Left colon (tissue), 2 donors: ENCODE data around the gene ANKS1B. TPM values are rescaled to one million over a fixed set of nuclear protein-coding genes. Genes with fewer than 3 reads are reported as not detected.

Experiments
- ATAC-seq: fragments of 200-7000 bp; cut with Tn5 transposase; one replicate; pipeline ENCODE4 v1.9.1; 2020; ENCODE audit warnings: mild to moderate bottlenecking, moderate library complexity
- DNase-seq, 2 donors: peaks; one replicate each; pipeline ENCODE4 v3.0.0-alpha.2; 2020
- intact Hi-C, 2 donors: fragments of 100-400 bp; cut with DNase I in 1 of 2; cut with micrococcal nuclease in 1 of 2; formaldehyde crosslinking; loops; one replicate each; pipeline versions ENCODE4 v1.11.2 to v1.14.0; 2022; cut with DNase I, micrococcal nuclease
- total RNA-seq, 2 donors: library from RNA; stranded (reverse); fragmentation: NEBNext Ultra II Directional; extraction: Animal tissue kit (Norgen Biotek cat#: 25700); gene quantifications; one replicate each; pipeline ENCODE4 v1.2.1, GENCODE V29; 2021
- donor health status: DM: no; HTN: no; CAD: no.
- donor health status: DM: yes; HTN: yes; CAD: no.

The ANKS1B gene
- total RNA-seq, 2 donors from 2014 or later, result 1.1 to 4.1 TPM

DNA sequence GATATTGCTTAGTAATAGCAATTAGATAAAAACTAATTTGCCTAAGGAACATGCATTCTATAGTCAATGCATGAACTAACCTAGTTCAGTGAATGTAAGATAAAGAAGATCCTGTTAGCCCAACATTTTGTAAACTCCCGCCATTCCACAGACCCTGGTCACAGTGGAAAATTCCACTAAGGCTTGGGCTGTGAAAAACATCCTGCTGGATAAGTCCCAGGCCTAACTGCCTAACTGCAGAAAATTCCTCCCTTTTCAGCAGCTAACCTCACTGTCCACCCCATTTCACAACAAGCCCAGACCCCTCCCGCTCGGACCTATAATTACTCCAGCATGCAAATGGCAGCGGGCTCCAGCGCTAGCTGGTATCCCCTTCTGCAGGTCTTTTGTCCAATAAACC is 435.1 kb downstream of the ANKS1B start:
- intact Hi-C loops, result no loop called here
- DNase-seq, result no peak
- ATAC-seq, result no peak

GRCh38 chr12:99549196-99549595 is 435.5 kb downstream of the ANKS1B start:
- ATAC-seq (no peak), DNase-seq (no peak)
- intact Hi-C loops, result no loop called here

- DNase-seq (no peak), ATAC-seq (no peak)
- intact Hi-C loops, result no loop called here
These were observed 440.3 kb downstream of the ANKS1B start for GRCh38 chr12:99544457-99544856.

DNA sequence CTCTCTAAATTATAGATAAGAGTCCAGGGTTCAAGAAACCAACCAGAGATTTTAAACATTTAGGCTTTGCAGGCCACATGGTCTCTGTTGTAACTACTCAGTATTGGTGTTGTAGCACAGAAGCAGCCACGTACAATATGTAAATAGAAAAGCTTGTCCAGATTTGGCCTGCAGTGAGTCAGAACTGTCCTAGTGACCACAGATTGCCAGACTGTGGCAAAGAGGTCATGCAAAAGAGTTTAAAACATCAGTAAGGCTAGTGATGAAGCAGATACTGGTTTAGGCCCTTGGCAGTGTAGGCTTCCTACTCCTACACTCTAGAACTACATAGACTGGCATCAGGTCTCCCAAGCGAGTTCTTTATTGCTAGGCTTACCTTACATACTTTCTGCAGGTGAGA is 454.8 kb downstream of the ANKS1B start:
- intact Hi-C loops, result loop anchor here in 1 of 2 donors (5.0 kb wide), 1 partner anchor 72 kb away; no protein-coding TSS in a partner anchor
- DNase-seq (no peak), ATAC-seq (no peak)

DNA sequence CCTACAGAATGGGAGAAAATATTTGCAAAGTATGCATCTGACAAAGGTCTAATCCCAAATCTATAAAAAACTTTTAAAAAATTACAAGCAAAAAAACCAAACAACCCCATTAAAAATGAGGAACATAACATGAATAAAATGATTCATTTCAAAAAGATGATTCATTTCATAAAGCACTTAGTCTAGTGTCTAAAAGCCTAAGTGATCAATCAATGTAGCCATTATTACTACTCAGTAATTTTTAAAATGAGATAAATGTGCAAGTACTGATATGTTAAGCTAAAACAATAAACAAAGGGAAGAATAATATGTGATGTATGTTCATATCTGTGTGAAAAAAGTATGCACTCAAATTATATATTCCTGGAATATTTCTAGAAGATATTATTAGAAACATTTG is 456.3 kb downstream of the ANKS1B start:
- intact Hi-C loops, result no loop called here
- DNase-seq, result no peak
- ATAC-seq, result no peak

- no peak for DNase-seq
- intact Hi-C loops, result no loop called here
- ATAC-seq, result no peak
These were observed 460.9 kb downstream of the ANKS1B start for GRCh38 chr12:99523853-99524252.

- no peak for ATAC-seq
- no peak for DNase-seq
- intact Hi-C loops, result no loop called here
These were observed 462.3 kb downstream of the ANKS1B start for GRCh38 chr12:99522456-99522855.

- DNase-seq (no peak), ATAC-seq (no peak)
- intact Hi-C loops, result no loop called here
These were observed 463.1 kb downstream of the ANKS1B start for GRCh38 chr12:99521664-99522063.

- intact Hi-C loops, result no loop called here
- no peak for DNase-seq
- ATAC-seq, result no peak
These were observed 471.7 kb downstream of the ANKS1B start for GRCh38 chr12:99513066-99513465.

GRCh38 chr12:99505805-99506204 is 478.9 kb downstream of the ANKS1B start:
- no peak for DNase-seq
- intact Hi-C loops, result no loop called here
- no peak for ATAC-seq

DNA sequence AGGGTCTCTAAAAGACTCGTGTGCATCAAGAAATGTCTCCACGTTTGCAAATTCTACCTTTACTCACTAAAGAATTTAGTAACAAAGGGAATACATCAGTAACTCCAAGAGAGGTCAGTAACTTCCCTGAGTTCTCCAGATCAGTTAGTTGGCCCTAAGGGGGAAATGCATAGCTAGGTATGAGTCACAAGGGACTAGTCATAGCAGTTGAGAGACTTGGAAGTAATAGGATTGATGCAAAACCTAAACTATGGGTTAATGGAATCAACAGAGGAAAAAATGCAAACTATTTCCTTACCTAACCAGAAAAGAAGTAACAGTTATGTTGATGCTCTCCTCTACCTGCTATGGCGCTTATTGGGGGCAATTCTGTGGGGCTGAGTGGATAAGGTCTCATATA is 486.0 kb downstream of the ANKS1B start:
- no peak for ATAC-seq
- intact Hi-C loops, result no loop called here

DNA sequence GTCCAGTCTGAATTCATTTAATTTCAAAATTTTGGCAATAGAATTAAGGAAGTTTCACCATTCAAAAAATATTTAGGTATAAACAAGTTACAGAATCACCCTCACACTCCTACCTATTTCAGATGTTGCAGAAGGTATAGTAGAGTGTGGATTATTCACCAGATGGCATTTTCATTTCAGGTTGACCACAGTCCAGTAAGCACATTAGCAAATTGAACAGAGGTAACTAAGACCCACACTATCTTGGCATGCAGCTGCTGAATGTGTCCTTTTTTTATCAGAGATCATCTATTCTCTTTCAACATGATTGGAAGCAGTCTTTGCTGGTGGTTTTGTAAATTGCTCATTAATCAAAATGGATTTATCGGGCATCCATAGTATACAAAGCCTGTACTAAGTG is 488.9 kb downstream of the ANKS1B start:
- no peak for ATAC-seq
- intact Hi-C loops, result no loop called here
- no peak for DNase-seq

More for the DNA sequence above, 486.0 kb downstream of the ANKS1B start:
- DNase-seq, result no peak

DNA sequence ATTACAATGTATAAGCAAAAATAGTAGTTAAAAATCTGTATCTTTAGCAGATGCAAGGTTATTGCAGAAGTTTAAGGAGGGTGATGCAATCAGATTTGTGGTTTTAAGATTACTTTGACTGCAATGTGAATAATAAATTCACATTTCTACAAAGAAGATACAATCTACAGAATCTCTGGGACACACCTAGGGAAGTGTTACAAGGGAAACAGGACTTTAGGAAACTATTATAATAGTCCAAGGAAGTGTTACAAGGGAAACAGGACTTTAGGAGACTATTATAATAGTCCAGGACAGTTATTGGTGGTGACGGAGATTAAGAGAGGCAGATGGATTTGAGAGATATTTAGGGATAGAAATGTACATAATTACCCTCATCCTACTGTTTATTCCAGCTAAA is 491.5 kb downstream of the ANKS1B start:
- DNase-seq (no peak), ATAC-seq (no peak)
- intact Hi-C loops, result no loop called here

DNA sequence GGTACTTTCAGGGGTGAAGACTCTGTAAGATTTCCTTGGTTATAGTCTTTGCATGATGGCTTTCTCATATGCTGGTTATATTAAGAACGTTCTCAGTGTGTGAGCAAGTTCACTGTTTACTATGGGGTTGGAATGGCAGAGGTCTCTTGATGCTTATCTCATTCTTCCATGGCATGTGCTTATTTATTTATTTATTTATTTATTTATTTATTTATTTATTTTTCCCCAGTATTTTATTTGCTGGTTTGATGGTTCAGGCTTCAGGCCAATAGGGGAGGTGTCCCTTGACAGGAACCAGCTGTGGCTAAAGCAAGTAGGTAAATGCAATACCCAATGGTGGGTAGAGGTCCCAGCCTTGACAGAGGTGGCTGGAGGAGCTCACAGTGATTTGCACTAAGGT is 498.5 kb downstream of the ANKS1B start:
- intact Hi-C loops, result no loop called here
- DNase-seq (no peak), ATAC-seq (no peak)

GRCh38 chr12:99479149-99479548 is 505.6 kb downstream of the ANKS1B start:
- ATAC-seq, result no peak
- intact Hi-C loops, result no loop called here

DNA sequence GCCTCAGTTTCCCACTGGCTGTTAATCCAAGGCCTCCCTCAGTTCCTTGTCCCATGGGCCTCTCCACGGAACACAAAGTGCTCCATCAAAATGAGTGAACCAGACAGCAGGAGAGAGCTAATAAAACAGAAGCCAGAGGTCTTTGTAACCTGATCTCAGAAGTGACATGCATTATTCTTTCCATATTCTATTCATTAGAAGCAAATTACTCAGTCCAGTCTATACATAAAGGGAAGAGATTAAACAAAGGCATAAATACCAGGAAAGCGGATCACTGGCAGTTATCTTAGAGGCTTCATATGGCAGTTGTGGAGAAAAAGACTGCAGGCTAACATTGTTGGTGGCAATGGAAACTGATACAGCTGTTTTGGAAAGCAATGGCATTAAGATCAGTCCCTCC is 507.8 kb downstream of the ANKS1B start:
- DNase-seq (no peak), ATAC-seq (no peak)
- intact Hi-C loops, result no loop called here

More at GRCh38 chr12:99479149-99479548, 505.6 kb downstream of the ANKS1B start:
- no peak for DNase-seq

GRCh38 chr12:99455350-99456035 is 529.2 kb downstream of the ANKS1B start:
- DNase-seq (no peak), ATAC-seq (no peak)
- intact Hi-C loops, result no loop called here

GRCh38 chr12:99454539-99455172 is 530.1 kb downstream of the ANKS1B start:
- ATAC-seq (no peak), DNase-seq (no peak)
- intact Hi-C loops, result no loop called here

- no peak for DNase-seq
- intact Hi-C loops, result no loop called here
These were observed 530.7 kb downstream of the ANKS1B start for GRCh38 chr12:99453836-99454538.

DNA sequence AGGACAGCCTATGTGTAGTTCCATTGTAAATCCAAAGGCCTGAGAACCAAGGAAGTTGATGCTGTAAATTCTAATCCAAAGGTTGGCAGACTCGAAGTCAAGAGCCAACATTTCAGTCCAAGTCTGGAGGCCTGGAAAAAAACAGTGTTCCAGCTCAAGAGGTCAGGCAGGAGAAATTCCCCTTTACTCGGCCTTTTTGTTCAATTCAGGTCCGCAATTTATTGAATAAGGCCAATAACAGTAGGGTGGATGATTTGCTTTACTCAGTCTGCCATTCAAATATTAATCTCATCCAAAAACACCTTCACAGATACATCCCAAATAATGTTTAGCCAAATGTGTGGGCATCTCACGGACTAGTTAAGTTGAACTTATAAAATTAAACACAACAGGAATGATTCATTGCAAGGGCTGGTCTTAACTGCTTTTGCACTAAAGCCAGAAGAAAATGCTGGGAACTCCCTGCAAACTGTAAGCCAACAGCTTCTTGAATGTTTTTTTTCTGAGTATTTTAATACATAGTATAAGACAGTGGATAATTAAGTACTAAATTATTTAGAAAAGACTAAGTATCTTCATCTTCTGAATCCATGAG is 534.6 kb downstream of the ANKS1B start:
- ATAC-seq (no peak), DNase-seq (no peak)
- intact Hi-C loops, result no loop called here

More at GRCh38 chr12:99453836-99454538, 530.7 kb downstream of the ANKS1B start:
- ATAC-seq, result no peak
